MCF 10A (cell line): ENCODE measurements around the gene LDHAL6A. TPM values are rescaled to one million over a fixed set of nuclear protein-coding genes. Genes with fewer than 3 reads are reported as not detected.
"Not testable (repeated sequence)": the region's sequence is repeated elsewhere in the genome, so short reads cannot be mapped to it uniquely, and the experiment has no call there.

ENCODE experiments used
- Bru-seq: library from RNA; stranded (reverse); fragments of 400-500 nt; gene quantifications from one replicate; lab custom pipeline; 2021; lab: Mats Ljungman, UMichigan
- BruChase-seq, 2 experiments: library from RNA; stranded (reverse); fragments of 400-500 nt; gene quantifications; one replicate each; lab custom pipeline; 2021; lab: Mats Ljungman, UMichigan
- BruUV-seq: library from RNA; stranded (reverse); fragments of 400-500 nt; replicated peaks from 2 replicates; lab custom pipeline; 2021; lab: Mats Ljungman, UMichigan
- CTCF ChIA-PET: fragments of 300-600 bp; sonication (Branson Sonifier 250); formaldehyde crosslinking; extraction: SDS; loops from one replicate; lab custom pipeline; 2021; ENCODE audit warnings: antibody characterized with exemption, inconsistent platforms; lab: Yijun Ruan, JAX
- POLR2A ChIA-PET: fragments of 300-600, 350-650 bp; sonication (Branson Sonifier 250); formaldehyde crosslinking; extraction: SDS; loops from one replicate; lab custom pipeline; 2020; ENCODE audit warnings: antibody characterized with exemption, inconsistent platforms; lab: Yijun Ruan, JAX
- DNase-seq: peaks from one replicate; pipeline ENCODE4 v3.0.0-alpha.2; 2018; ENCODE audit not compliant: unreplicated experiment
- H3K27ac Mint-ChIP-seq: one replicate; pipeline ENCODE4 v1.8.0; 2022; ENCODE audit warnings: mild to moderate bottlenecking, low read depth, mixed read lengths; ENCODE audit not compliant: unreplicated experiment
- H3K27me3 Mint-ChIP-seq: one replicate; pipeline ENCODE4 v1.8.0; 2022; ENCODE audit warnings: mixed read lengths; ENCODE audit not compliant: insufficient read depth, unreplicated experiment
- H3K36me3 Mint-ChIP-seq: one replicate; pipeline ENCODE4 v1.8.0; 2022; ENCODE audit warnings: mild to moderate bottlenecking, moderate library complexity, mixed read lengths; ENCODE audit not compliant: insufficient read depth, unreplicated experiment
- H3K4me1 Mint-ChIP-seq: one replicate; pipeline ENCODE4 v1.8.0; 2022; ENCODE audit warnings: mixed read lengths; ENCODE audit not compliant: insufficient read depth, unreplicated experiment
- H3K4me3 Mint-ChIP-seq: one replicate; pipeline ENCODE4 v1.8.0; 2022; ENCODE audit warnings: mild to moderate bottlenecking, moderate library complexity, mixed read lengths; ENCODE audit not compliant: unreplicated experiment
- H3K9me3 Mint-ChIP-seq: one replicate; pipeline ENCODE4 v1.8.0; 2022; ENCODE audit warnings: mixed read lengths; ENCODE audit not compliant: unreplicated experiment
- CTCF ChIP-seq: fragments of 200-600 bp; IDR thresholded peaks from one replicate; pipeline ENCODE4 v1.8.0; 2022; ENCODE audit warnings: antibody characterized with exemption, mild to moderate bottlenecking; ENCODE audit not compliant: unreplicated experiment
- intact Hi-C: fragments of 100-400 bp; cut with micrococcal nuclease; formaldehyde crosslinking; loops from 2 replicates; pipeline ENCODE4 v1.14.1; 2022
- long read RNA-seq: library from polyadenylated mRNA; stranded (forward); transcript quantifications from one replicate; pipeline ENCODE4 v2.0.0, GENCODE V29; 2022
- total RNA-seq: library from RNA; stranded (reverse); gene quantifications from 2 replicates; pipeline ENCODE4 v1.2.3, GENCODE V29; 2022

The LDHAL6A gene
- total RNA-seq (not detected in 2 replicates), Bru-seq, nascent RNA (not detected), BruChase-seq, experiment 1, labeled RNA remaining after a 6-hour chase (percentile 4 among the genes with signal in this experiment), BruChase-seq, experiment 2, labeled RNA remaining after a 2-hour chase (percentile 9 among the genes with signal in this experiment)
- long read RNA-seq: 0 reads

GRCh38 chr11:18455686-18456372 is at the start of gene LDHAL6A:
LDHAL6A (plus strand) TSS chr11:18455856; CDS start chr11:18456681, 825 bp downstream.
- ChIA-PET POLR2A (no interaction called here), CTCF (interaction anchor here (0.9 kb wide), 1 partner anchor 11 kb away, joined by 3 read pairs; no protein-coding TSS in a partner anchor)
- H3K9me3 Mint-ChIP-seq: no peaks in the 10 kb centered on the region
- H3K36me3 Mint-ChIP-seq: no peaks in the 10 kb centered on the region
- H3K27me3 Mint-ChIP-seq: no peaks in the 10 kb centered on the region
- no peak within 1 kb of the TSS for H3K27ac Mint-ChIP-seq
- no peak within 1 kb of the TSS for H3K4me3 Mint-ChIP-seq
- no peak for DNase-seq
- no peaks in the 10 kb centered on the region for H3K4me1 Mint-ChIP-seq
- no TSS peak for BruUV-seq
- TF ChIP-seq CTCF: no peak
- intact Hi-C loops: no loop called here

GRCh38 chr11:18407400-18407799 is 48.3 kb upstream of the LDHAL6A start:
- ChIA-PET POLR2A (interaction anchor here (0.8 to 5.6 kb wide), 5 partner anchors 11 to 121 kb away, joined by 3 to 90 read pairs (median 4); partner anchors contain the start of gene LDHA), CTCF (interaction anchor here (0.6 kb wide), 1 partner anchor 177 kb away, joined by 3 read pairs; no protein-coding TSS in a partner anchor)
- H3K4me1 Mint-ChIP-seq, H3K9me3 Mint-ChIP-seq, H3K4me3 Mint-ChIP-seq, intact Hi-C loops, H3K27ac Mint-ChIP-seq, H3K27me3 Mint-ChIP-seq: not testable (repeated sequence)
- peak; percentile 81 for DNase-seq
- H3K36me3 Mint-ChIP-seq: peaks cover 70% of the 10 kb centered on the region
- BruUV-seq: TSS peak; percentile 96

- no peak for TF ChIP-seq CTCF
- H3K4me3 Mint-ChIP-seq: no peak overlapping the region
- H3K27ac Mint-ChIP-seq: no peak overlapping the region
- H3K4me1 Mint-ChIP-seq: peaks cover 7% of the 10 kb centered on the region
- H3K9me3 Mint-ChIP-seq: no peaks in the 10 kb centered on the region
- no TSS peak for BruUV-seq
- CTCF ChIA-PET: interaction anchor here (0.6 to 1.1 kb wide), 3 partner anchors 9 to 151 kb away, joined by 3 read pairs; no protein-coding TSS in a partner anchor
- peaks cover 57% of the 10 kb centered on the region for H3K36me3 Mint-ChIP-seq
- POLR2A ChIA-PET: interaction anchor here (0.8 to 5.6 kb wide), 5 partner anchors 8 to 201 kb away, joined by 4 to 90 read pairs (median 4); partner anchors contain the start of gene LDHA
- DNase-seq: no peak
- H3K27me3 Mint-ChIP-seq: no peaks in the 10 kb centered on the region
- intact Hi-C loops: no loop called here
Observed at GRCh38 chr11:18408558-18409291, 46.9 kb upstream of the LDHAL6A start.

- no peaks in the 10 kb centered on the region for H3K36me3 Mint-ChIP-seq
- H3K4me1 Mint-ChIP-seq: peaks cover 4% of the 10 kb centered on the region
- no TSS peak for BruUV-seq
- CTCF ChIA-PET: interaction anchor here (0.6 kb wide), 1 partner anchor 359 kb away, joined by 3 read pairs; no protein-coding TSS in a partner anchor
- POLR2A ChIA-PET: no interaction called here
- H3K4me3 Mint-ChIP-seq: no peak overlapping the region
- no peak for DNase-seq
- H3K27ac Mint-ChIP-seq: no peak overlapping the region
- no peaks in the 10 kb centered on the region for H3K9me3 Mint-ChIP-seq
- TF ChIP-seq CTCF: no peak
- intact Hi-C loops: no loop called here
- H3K27me3 Mint-ChIP-seq: no peaks in the 10 kb centered on the region
Observed at GRCh38 chr11:18416459-18416858, 39.2 kb upstream of the LDHAL6A start.
